Right ventricle myocardium superior (tissue), 1 donor: ENCODE results near the gene HVCN1. TPM values are rescaled to one million over a fixed set of nuclear protein-coding genes. Genes with fewer than 3 reads are reported as not detected.

Source experiments
- ATAC-seq: fragments of 200-7000 bp; cut with Tn5 transposase; one replicate; pipeline ENCODE4 v1.9.1; 2020; ENCODE audit warnings: mild to moderate bottlenecking; ENCODE audit not compliant: poor library complexity
- DNase-seq: peaks from one replicate; pipeline ENCODE4 v3.0.0-alpha.2; 2020
- intact Hi-C: fragments of 100-400 bp; cut with DNase I; formaldehyde crosslinking; loops from one replicate; pipeline ENCODE4 v1.11.2; 2022
- total RNA-seq: library from RNA; stranded (reverse); fragmentation: NEBNext Ultra II Directional; extraction: Animal tissue kit (Norgen Biotek cat#: 25700); gene quantifications from one replicate; pipeline ENCODE4 v1.2.1, GENCODE V29; 2021
- donor health status: DM: no; HTN: yes; CAD: no; lungs with severe emphysema.

Gene HVCN1
- total RNA-seq, 1 donor from 2014 or later = 11.9 TPM

DNA sequence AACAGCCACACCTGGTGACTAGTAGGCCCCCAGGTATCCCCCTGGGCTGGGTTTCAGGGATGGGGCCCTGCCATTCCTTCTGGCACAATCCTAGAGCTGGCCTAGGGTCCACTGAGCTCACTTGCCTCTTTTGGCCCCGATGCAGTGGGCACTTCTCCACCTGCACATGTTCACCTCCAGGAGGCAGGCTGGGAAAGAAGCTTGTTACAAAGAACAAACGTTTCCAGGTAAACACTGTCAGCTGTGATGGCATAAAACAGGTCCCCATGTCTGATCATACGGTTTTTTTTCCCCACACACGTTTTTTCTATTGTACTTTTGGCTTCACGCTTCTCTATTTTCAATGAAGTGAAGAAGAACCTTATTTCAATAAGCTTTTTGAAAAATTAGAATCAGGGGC, 15.8 kb upstream of the HVCN1 start:
- intact Hi-C loops = no loop called here
- ATAC-seq (no peak), DNase-seq (no peak)

DNA sequence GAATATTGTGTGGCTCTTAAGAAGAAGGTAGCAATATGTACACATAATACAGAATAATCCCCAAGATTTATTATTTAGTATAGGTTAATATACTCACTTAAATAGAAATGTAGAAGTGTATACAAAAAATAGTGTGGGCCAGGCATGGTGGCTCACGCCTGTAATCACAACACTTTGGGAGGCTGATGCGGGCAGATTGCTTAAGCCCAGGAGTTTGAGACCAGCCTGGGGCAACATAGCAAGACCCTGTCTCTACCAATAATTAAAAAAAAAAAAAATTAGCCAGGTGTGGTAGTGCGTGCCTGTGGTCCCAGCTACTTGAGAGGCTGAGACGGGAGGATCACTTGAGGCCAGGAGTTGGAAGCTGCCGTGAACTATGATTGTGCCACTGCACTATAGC, 15.3 kb upstream of the HVCN1 start:
- DNase-seq (no peak), ATAC-seq (no peak)
- intact Hi-C loops = no loop called here

DNA sequence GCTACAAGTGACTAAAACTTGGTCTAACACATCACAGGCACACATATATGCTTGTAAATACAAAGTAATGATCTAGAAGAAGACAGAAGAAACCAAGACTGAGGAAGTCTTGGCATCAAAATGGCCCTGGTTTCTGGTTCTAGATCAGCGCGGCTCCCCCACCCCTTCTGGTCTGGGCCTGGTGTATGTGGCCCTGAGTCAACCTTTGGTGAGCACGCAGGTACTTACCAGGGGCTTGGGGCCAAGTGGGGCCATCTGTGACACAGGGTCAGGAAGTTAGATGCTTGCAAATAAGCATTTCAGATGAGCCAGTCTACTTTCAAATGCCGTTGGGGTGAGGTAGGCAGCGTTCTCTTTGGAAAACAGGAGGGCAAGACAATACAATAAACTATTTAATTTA, 13.2 kb upstream of the HVCN1 start:
- intact Hi-C loops = no loop called here
- ATAC-seq = no peak

DNA sequence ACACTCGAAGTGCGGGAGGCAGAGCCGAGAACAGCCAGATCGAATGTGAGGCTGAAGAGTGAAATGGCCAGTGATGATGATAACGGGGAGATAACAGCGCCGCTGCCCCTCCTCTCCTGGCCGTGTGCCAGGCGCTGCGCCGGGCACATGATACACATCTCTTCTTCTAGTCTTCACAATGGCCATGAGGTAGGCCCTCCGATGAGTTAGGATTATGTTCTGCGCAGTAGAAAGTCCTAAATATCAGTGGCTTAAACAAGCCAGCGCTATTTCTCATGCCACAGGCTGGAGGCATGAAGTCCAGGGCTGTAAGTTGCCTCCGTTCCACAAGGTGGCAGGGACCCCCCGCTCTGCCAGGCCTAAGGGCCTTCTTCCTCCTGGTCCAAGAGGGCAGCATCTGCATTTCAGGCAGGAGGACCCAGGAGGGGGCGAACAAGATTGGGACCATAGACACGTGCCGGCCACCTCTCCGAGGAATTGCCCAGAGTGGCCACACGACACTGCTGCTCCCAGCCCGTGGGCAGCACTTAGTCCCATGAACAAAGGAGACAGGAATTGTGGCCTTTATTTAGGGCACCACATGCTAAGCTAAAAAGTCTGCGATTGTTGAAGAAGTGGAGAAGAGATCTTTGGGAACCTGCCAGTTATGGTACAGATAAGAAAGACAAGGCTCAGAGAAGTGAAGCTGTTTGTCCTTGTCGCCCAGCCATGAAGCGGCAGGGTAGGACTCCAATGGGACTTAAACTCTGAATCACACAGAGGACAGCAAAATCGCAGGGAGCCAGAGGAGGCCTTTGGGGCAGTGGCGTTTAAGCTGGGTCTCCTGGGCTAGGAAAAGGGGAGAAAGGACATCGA, 10.9 kb upstream of the HVCN1 start:
- intact Hi-C loops = no loop called here
- peak; percentile 23 for ATAC-seq
- no peak for DNase-seq

More for the DNA sequence above, 13.2 kb upstream of the HVCN1 start:
- DNase-seq = no peak

DNA sequence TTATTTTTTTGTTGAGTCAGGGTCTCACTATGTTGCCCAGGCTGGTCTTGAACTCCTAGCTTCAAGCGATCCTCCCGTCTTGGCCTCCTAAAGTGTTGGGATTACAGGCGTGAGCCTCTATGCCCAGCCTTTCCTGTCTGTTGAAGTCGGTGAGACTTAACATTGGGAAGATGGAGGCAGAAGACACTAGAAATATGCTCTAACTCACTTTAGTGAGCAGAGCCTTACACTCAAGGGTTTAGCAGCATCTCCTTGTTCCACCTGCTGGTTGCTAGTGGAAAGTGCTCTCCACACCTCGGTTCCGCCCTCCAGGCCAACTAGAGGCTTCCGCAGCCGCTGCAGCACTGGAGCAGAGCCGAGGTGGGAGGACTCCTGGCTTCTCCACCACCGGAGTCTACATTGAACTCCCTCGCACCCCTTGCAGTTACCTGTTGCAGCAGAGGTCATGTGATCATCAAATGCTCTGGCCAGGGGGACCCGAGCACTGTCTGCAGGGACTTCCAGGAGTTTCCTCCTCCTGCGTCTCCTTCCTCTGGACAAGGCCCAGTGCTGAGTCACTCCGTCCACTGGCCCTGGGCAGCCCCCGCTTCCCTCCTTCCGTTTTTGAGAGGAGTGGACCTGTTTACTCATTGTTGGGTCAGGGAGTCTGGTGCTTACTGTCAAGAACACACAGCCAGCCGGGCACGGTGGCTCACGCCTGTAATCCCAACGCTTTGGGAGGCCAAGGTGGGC, 9.4 kb upstream of the HVCN1 start:
- DNase-seq (peak; percentile 88), ATAC-seq (peak; percentile 83)
- intact Hi-C loops = no loop called here

DNA sequence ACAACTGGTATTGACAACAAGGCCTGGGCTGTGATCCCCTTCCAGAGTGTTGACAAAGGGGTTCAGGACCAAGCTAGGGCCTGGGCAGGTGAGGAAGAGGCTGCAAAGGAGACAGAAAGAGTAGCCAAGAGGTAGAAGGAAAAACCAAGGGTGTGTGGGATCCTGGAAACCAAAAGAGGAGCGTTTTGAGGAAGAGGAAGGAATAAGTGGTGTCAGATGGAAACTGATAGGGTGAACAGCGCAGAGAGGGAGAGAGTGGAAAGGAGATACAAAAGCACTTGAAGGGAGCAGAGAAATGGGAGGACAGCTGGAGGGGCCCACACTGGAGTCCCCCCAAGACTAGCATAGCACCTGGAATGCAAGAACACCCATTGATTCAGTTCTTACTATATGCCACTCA, 8.3 kb upstream of the HVCN1 start:
- intact Hi-C loops = no loop called here
- DNase-seq (no peak), ATAC-seq (no peak)

DNA sequence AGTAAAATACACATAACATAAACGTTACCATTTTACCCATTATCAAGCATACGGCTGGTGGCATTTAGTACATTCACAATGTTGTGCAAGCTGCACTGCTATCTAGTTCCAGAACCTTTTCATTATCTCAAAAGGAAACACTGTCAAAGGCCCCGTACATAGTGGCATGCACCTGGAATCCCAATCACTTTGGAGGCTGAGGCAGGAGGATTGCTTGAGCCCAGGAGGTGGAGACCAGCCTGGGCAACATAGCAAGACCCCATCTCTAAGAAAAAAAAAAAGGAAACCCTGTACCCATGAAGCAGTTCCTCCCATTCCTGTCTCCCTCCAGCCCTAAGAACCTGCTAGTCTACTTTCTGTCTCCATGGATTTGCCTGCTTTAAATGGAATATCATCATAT, 7.4 kb upstream of the HVCN1 start:
- ATAC-seq = no peak
- intact Hi-C loops = no loop called here
- no peak for DNase-seq

DNA sequence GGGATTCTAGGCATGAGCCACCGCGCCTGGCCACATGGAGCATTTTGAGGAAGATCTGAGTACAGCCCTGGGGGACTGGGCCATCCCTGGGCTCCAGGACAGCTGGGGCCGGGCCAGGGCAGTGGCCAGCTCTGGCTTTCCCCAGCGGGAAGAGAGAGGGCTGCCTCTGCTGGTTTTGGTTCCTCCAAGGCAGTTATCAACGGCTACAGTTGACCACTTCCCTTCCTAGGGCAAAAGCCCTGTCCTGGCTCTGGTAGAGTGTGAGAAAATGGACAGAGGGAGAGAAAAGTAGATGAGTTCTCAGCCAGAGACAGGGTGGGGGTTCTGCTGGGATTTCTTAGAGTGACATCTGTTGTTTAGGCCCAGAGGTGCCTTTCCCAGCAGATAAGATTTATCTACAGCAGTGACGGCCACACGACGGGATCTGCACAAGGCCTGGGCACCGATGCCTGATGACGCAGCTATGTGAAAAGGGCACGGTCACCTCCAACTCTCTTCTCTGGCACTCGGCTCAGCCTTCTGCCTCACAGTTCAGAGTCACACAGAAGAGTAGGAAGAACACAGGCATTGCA, 5.5 kb upstream of the HVCN1 start:
- ATAC-seq (peak; percentile 58), DNase-seq (peak; percentile 77)
- intact Hi-C loops = no loop called here

DNA sequence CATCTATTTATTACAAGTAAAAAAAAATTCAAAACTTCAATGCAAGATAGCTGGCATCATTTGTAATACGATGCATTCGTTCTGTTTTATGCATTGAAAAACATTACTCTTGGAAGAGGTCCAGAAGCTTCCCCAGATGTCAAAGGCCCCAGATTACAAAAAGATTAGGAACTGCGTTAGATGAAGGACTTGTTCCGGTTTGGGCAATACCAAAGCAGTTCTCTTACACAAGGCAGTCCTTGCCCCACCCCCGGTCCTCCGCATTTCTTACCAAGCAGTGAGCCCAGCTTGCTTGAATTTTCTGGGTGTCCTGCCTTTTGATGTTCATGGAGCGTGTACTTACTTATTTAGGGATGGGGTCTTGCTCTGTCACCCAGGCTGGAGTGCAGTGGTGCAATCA, 4.8 kb upstream of the HVCN1 start:
- intact Hi-C loops = no loop called here
- DNase-seq = peak; percentile 71
- ATAC-seq = no peak

DNA sequence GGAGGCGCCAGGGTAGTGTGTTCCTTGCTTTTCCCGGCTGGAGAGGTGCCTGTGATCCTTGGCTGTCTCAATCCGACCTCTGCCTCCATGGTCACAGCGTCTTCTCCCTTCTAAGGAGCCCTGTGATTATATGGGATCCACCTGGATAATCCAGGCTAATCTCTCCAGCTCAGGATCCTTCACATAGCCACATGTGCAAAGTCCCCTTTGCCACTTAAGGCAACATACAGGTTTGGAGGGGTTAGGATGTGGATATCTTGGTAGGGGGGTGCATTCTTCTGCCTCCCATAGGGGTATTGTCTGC, 1.2 kb upstream of the HVCN1 start:
- no peak for ATAC-seq
- DNase-seq = no peak
- intact Hi-C loops = no loop called here

DNA sequence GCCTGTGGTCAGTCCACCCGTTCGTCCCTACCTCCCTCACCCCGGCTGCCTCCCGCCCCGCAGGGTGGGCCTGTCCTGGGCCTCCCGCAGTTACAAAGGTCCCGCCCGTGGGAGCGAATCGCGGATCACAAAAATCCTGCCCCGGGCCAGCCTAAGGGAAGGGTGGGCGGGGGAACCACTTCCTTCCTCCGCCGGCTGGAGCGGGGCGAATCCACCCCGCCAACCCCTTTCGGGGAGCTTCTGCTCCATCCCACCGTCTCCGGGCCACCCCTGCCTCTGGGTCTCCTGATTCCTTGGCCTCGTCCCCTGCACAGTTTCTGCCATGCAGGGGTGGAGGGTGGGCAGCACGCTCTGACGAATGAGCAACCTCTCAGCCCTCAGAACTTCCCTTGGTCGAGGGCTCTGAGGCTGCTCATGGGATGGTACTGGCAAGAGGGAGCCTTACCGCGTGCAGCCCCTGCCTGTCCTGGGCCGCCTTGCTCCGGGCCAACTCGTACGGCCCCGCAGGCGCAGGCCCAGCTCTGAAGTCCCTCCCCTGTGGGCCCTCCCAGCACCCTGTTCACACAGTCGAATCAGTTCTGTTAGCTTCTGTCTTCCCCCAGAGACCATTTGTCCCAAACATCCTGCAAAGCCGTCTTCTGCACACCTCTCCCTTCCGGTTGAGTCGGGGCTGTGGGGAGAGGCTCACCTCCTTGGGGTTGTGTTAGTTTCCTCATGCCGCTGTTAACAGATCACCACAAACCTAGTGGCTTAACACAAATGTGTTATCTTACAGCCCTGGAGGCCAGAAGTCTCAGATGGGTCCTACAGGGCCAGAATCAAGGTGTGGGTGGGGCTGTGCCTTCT, 589 bp upstream of the HVCN1 start:
- ATAC-seq (peak; percentile 79), DNase-seq (peak; percentile 78)
- intact Hi-C loops = loop anchor here (5.0 kb wide), 1 partner anchor 72 kb away; no protein-coding TSS in a partner anchor

DNA sequence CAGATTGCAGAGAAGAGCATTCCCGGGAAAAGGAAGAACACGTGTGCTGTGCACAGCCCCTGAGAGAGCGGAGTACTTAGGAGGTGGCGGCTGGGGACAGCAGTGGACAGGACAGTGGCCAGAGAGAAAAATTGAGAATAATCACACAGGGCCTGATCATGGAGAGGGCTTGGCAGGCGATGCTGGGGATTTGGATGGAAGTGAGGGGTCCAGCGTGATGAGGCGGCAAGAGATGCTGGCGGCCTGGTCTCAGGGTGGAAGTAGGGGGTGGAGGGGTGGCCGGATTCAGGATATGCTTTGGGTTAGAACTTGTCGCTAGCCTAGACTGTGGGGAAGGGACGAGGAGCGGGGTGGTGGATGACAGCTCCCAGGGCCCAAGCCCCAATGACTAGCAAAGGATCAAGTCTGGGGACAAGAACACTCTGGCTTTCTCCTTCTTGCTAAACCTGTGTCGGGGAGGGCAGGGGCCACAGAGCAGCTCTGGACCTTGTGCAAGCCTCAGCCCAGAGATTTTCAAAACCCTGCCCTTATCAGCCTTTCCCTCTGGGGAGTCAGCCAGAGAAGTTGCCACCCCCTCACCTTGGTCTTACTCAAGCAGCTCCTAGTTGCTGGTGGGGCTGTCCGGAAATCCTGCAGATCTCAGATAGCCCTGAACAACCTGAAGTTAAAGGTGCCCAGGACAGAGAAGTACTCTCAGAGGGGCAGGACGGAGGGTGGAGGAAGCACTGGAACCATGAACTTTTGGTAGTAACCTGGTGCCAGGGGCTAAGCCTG, 1.3 kb downstream of the HVCN1 start:
- ATAC-seq (no peak), DNase-seq (no peak)
- intact Hi-C loops = loop anchor here (5.0 kb wide), 1 partner anchor 70 kb away; no protein-coding TSS in a partner anchor

DNA sequence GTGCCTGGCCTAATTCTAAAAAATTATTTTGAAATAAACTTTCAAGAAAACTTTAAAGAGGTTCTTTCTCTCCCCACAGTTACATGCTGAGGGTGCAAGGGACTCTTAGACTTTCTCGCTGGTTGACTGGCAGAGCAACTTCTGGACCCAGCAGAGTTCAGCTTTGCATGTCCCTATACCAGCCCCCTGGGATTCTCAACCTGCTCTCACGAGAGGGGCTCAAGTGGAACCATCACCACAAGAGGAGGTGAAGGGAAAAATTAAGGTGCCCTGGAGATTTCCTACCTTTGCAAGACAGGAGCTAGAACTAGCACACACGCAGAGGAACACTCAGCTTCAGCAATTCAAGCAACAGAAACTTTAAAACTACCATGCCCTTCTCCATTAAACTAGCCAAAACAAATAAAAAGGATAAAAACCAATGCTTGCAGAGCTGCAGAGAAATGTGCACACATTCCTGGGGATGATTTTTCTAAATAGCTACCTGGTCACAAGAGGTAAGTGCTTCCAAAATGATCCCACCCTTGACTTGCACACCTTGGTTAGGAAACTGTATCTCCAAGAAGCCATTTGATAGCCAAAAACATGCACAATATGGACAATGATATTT, 2.5 kb downstream of the HVCN1 start:
- intact Hi-C loops = loop anchor here (5.0 kb wide), 1 partner anchor 69 kb away; no protein-coding TSS in a partner anchor
- DNase-seq (no peak), ATAC-seq (no peak)

DNA sequence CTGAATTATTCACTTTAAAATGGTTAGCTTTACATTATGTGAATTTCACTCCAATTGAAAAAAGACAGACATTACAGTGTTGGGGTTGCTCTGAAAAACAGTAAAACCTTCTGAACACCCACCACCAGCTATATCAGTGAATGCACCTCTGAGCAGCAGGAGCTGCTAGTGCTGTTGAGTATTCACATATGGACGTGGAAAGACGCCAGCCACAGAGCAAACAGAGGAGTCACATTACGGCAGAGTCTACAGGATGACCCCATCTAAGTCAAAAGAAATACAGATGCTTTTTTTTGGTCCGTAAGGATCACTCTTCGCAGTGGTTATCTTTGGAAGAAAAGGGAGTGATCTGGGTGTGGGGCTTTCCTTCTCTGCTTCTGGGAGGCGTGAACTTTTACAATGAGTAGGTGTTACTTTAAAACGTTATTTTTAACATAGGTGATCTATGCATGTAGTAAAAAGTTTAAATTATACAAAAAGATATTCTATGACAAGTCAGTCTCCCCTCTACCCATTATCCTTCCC, 4.5 kb downstream of the HVCN1 start:
- no peak for DNase-seq
- intact Hi-C loops = no loop called here
- no peak for ATAC-seq

DNA sequence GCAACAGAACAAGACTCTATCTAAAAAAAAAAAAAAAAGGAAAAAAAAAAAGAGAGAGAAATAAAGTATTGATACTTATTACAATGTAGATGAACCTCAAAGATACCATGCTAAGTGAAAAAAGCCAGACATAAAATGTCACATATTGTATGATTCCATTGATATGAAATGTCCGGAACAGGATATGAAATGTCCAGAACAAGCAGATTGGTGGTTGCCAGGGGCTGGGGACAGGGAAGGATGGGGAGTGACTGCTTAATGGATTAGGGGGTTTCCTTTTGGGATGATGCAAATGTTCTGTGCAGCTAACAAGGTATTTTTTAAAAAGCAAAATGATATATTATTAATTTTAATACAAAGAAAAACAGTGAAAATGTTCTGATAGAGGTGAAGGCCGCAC, 5.0 kb downstream of the HVCN1 start:
- ATAC-seq = no peak
- no peak for DNase-seq
- intact Hi-C loops = no loop called here

DNA sequence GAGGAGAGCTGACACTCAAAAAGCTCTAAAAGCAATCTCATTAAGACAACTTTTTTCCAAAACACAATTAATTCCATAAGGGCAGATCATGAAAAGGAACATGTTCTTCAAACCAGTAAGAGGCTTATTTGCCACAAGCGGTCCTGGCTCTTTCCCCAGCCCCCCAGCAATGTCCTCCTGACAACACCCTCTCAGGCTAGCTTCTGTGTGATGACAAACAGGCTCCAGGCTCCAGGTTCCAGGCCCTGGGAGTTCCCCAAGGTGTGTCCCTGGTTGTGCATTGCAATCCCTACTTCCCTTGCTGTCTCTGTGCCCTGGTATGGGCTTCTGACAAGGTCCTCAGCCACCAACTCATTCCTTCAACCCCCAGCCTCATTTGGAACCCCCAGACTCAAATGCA, 8.9 kb downstream of the HVCN1 start:
- intact Hi-C loops = no loop called here
- ATAC-seq = peak; percentile 66
- no peak for DNase-seq

DNA sequence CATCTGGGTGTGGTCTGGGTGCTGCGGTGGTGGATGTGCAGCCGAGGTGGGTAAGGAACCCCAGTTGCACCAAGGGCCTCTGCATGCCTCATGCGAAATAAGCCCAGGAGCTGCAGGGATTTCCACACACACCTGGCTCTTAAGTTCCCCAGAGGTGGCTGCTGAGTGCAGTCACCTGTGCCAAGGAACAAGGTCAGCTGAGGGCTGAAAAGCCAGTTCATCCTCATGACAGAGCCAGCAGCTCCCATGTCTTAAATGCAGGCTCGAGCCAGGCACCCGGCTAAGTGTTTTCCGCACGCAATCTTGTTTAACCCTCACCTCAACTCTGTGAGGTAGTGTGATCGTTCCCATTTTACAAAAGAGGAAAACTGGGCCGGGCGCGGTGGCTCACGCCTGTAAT, 9.7 kb downstream of the HVCN1 start:
- intact Hi-C loops = no loop called here
- ATAC-seq = no peak
- no peak for DNase-seq

DNA sequence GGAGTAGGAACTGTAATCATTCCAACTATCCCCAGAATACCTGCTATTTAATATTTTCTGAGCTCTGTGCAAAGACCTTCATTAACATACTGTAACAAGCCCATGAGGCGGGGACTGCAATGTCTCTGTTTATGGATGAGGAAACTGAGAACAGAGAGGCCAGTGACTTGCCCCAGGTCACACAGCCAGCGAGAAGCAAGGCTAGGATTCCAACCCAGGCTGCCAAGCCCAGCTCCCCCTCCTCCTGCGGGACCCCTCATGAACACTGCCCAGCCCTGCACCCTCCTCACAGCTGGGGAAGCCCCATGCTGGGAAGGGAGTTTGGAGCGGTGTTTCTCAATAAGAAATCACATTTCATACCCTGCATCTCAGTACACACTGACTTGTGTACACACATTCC, 10.9 kb downstream of the HVCN1 start:
- DNase-seq (no peak), ATAC-seq (no peak)
- intact Hi-C loops = no loop called here
